Peyer's patch (tissue), 4 donors: ENCODE results near the gene MYT1.

Experiments
- CTCF ChIP-seq, 6 experiments: fragments of 450-650 bp in 4 of 6; fragments of 200-600 bp in 2 of 6; sonication (generic) in 1 of 6; IDR thresholded peaks; one replicate each; pipeline ENCODE4 v1.5.1; 2017 to 2019; ENCODE audit warnings: antibody characterized with exemption in 6 of 6, mild to moderate bottlenecking in 3 of 6, moderate library complexity in 1 of 6
- POLR2A ChIP-seq, 2 donors: fragments of 450-650 bp; IDR thresholded peaks; one replicate each; pipeline ENCODE4 v1.5.1; 2017; ENCODE audit warnings: antibody characterized with exemption in 2 of 2, mild to moderate bottlenecking in 2 of 2, moderate library complexity in 2 of 2

- TF ChIP-seq CTCF (IDR thresholded peaks at IDR 0.05) (no peak), POLR2A (IDR thresholded peaks at IDR 0.05) (no peak)
These were observed 25.7 kb downstream of the MYT1 start for GRCh38 chr20:64189986-64190385.
